ENCODE data around the gene COL9A3.

Gene COL9A3

DNA sequence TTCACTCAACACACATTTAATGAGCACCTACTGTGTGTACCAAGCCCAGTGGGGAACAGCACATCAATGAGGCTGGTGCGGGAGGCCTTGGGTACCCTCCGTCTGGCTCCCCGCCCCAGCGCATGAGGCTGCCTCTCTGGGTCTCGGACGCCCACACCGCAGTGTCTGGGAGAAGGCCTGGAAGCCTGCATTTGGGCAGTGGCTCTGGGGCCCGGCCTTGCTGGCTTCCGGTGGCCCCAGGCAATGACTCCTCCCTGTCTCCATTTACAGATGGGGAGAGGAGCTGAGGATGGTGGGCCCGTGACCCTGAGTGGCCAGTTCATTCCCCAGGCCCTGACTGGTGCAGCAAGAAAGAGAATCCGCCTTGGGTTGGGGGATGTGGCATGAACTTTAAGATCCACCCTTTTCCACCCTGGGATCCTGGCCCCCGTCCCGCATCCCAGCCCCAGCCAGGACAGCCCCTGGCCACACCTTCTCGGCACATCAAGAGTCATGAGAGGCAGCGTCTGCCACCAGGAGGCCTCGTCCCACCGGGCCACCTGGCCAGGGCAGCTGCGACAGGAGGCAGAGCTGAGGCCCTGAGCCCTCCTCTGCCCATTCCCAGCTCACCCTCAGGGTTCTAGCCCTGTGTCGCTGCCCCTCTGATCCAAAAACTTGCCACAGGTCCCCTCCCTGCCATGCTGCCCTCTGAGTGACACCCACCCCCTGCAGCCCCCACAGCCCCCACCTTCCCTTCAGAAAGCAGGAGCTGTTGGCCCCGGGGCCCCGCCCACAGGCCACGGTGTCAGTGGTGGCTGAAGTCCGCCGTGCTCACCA, 38.0 kb upstream of the COL9A3 start:
- no peak for DNase-seq

DNA sequence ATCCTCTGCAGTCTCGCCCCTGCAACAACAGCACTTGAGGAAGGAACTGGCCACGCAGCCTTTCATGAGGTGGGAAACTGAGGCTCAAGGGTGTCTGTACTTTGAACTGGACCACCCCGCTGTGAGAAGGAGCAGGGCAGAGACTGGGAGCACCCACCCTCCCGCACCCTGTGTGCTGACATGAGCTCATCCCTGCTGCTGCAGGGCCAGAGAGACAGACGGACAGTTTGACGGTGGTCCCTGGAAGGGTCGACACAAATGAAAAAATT, 37.5 kb upstream of the COL9A3 start:
- no peak for DNase-seq

DNA sequence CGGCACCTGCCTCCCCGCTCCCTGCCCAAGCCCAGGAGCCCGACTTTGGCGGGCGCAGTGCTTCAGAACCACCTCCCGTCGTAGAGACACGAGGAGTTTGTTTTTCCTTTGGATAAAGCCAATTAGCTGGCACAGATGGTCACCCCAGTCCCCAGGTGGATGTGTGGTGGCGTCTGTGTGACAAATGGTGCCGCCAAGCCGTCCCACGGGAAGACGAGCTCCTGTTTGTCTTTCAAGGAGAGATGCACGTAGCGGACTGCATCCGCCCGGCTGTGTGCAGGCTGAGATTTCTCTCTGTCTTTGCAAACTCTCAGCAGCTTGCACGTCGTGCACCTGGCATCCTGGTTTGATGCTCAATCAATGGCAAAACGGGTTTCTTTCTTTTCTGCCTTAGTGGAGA, 36.6 kb upstream of the COL9A3 start:
- DNase-seq, result no peak

DNA sequence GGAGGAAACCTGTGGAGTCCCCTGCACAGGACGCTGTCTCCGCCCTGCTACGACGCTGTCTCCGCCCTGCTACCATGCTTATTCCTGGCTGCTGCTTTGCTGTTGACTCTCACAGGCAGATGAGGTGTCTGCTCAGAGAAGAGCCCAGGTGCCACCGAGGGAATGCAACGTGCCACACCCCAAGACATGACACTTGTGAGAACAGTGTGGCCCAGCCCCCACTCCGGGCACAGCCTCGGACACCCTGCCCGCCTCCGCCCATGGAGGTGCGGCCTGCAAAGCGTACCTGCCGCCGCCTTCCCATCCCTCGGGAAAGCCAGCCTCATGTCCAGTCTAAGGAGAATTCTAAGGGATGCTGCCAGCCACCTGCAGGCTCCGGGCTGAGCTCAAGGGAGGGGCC, 36.2 kb upstream of the COL9A3 start:
- DNase-seq, result no peak

DNA sequence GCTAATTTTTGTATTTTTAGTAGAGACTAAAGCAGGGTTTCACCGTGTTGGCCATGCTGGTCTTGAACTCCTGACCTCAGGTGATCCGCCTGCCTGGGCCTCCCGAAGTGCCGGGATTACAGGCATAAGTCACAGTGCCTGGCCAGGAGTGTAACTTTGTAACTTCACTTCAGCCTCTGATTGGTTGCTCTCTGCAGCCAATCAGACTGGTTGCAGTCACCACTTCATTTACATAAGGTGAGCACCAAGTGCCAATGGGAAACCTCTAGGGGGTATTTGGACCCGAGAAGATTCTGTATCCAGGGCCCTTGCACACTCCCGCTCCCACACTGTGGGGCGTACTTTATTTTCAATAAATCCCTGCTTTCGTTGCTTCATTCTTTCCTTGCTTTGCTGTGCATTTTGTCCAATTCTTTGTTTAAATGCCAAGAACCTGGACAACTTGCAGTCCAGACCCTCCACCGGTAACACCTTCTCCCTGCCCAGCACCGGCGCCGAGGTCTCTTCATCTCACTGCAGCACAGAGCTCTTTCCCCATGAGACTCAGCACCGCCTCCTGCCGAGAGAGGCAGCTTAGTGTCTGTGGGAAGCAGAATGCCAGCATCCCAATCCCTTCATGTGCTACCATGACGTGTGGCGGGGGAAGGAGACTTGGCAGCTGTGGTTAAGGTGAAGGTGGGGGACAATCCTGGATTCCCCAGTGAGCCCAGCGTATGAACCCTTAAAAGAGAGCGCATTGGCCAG, 34.5 kb upstream of the COL9A3 start:
- DNase-seq, result no peak

DNA sequence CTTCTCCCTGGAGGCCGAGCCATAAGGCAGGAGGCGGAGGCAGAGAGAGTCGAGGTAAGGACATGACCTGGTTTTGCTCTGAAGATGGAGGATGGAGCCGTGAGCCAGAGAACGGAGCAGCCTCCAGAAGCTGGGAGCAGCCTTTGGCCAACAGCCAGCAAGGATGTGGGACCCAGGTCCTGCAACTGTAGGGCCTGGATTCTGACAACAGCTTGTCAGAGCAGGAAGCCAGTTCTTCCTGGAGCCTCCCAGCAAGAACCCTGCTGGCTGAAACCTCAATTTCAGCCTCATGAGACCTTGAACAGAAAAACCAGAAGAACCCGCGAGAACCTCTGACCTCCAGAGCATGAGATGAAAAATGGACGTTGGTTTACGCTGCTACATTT, 34.0 kb upstream of the COL9A3 start:
- no peak for DNase-seq

DNA sequence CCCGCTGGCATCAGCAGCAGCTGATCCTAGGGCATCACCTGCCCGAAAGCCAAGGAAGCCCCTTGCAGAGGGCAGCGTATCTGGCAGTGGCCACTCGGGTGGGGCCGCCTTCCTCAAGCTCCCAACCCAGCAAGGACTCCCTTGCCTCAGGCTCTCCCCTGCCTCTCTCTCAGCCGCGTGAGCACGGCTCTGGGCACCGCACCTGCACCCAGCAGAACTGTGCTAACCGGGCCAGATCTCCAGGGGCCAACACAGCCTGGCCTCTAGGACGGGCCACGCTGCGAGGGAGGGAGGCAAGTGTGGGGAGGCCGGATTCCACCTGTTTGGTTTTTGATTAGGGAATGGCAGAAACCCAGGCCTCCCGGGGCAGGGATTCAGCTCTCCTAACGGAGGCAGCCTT, 32.4 kb upstream of the COL9A3 start:
- no peak for DNase-seq

DNA sequence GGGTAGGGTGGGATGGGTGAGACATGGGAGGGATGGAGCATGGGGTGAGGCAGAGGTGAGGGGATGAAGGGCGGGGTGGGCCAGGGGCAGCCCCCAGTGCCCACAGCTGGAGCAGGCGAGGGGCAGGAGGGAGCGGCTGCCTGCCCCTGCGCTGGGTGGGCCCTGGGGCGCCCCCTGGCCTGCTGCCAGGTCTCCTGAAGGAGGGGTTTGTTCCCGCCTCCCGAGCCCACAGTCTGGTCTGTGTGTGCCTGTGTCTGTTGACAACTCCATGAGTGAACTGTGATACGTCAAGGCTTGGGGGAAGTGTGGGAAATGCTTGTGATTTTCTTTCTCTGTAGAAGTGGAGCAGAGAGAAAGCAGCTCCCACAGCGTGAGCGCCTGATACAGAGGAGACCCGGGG, 31.5 kb upstream of the COL9A3 start:
- no peak for DNase-seq

DNA sequence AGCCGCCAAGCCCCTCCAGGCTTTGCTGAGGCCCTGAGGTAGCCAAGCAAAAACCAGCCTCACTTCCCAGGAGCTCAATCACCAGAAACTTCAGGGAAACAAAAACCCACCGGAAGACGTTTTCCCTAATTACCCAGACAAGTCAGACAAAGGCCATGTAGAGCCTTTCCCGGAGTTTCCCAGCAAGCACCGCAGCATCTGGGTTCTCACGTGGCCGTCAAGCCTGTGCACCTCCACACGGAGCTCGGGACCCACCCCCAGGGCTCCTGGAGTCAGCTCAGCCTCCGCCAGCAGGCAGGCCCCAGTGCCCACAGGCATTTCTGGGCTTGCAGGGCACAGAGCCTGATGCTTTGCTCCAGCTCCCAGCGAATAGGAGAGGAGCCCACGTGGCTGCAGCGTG, 30.7 kb upstream of the COL9A3 start:
- DNase-seq, result no peak

DNA sequence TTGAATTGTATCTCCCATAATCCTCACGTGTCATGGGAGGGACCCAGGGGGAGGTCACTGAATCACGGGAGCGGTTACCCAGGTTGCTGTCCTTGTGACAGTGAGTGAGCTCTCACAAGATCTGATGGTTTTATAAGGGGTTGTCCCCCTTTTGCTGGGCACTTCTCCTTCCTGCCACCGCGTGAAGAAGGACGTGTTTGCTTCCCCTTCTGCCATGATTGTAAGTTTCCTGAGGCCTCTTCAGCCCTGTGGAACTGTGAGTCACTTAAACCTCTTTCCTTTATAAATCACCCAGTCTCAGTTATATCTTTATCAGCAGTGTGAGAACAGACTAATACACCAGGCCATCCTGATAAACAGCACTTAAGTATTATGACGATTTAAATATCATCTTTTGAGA, 29.5 kb upstream of the COL9A3 start:
- no peak for DNase-seq

DNA sequence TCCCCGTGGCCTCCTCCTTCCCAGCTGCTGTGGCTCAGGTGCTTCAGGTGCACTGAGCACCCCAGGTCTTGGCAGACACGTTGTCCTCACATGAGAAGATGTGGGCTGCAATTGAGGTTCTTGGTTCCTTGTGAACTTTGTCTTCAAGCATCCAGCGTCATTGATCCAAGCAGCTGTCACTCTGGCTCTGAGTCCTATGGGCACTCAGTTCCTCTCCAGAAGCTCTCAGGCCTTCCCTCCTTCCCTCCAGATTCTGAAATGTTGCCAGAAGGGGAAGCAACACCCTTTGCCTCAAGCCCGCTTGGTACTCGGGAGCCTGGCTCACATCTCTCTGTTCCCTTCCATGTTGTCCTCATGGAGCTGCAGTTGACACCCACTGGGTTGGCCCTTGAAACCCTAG, 29.0 kb upstream of the COL9A3 start:
- no peak for DNase-seq

DNA sequence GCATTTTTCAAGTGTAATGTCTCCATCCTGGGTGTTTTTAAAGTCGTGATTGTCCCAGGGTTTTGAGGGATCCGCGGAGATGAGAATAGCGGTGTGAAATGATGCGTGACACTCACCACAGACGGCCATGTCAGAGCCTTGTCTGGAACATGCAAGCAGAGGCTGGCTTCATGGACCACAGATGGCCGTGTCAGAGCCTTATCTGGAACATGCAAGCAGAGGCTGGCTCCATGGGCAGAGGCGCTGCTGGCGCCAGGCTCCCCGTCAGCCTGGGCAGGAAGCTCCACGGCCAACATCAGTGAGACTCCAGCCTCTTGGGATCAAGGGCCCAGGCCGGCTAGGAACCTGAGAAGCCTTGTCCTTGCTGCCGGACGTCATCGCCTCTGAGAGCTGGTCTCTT, 28.2 kb upstream of the COL9A3 start:
- no peak for DNase-seq

DNA sequence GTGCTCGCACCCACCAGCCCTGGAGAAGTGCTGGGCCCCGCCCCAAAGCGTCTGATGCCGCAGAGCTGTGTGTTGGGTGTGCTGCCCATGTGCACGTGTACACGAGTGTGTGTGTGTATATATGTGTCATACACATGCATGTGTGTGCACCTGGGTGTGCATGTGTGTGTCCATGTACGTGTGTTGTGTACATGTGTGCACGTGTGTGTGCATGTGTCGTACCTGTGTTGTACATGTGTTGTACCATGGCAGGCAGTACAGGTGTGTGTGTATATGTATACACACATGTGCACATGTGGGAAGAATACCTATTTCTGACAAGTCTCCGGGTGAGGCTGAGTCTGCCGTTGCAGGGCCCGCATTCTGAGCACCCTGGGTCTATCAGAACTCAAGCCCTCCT, 26.8 kb upstream of the COL9A3 start:
- no peak for DNase-seq

DNA sequence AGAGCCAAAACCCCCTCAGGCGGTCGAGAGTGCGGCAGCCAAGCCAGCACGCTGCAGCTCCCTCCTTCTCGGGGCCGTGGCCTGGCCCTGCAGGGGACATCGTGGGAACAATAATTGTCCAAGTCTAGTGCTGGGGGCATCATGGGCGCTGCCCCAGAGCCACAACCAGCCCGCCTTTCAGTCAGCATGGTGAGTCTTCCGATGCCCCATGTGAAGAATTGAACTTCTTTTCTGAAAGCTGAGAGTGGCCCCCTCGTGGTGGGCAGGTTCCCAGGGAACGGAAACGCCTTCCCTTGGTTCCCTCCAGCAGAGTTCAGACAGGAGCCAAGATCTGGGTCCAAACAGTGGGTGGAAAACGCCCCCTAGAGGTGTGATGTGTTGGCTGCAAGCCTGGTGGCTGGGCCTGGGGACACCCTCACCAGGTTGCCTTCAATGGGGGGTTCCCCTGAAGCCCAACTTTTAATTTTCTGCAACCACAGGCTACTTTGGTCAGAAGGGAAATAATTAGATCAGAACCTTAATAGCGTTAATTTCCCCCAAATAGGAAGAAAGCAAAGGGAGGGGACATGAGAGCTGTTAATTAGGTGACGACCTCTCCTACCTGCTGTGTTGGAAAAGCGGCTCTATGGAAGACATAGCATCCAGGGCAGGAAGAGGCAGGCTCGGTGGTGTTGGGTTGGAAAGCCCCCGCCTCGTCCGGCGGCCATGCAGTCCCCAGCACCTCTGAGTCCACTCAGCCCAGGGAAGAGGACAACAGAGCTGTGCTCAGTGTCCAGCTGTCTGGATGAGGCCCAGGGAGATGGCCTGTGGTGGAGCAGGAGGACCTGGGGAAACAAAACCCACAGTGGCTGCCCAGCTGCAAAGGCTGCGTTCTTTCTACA, 25.3 kb upstream of the COL9A3 start:
- peak; percentile 62 for DNase-seq

DNA sequence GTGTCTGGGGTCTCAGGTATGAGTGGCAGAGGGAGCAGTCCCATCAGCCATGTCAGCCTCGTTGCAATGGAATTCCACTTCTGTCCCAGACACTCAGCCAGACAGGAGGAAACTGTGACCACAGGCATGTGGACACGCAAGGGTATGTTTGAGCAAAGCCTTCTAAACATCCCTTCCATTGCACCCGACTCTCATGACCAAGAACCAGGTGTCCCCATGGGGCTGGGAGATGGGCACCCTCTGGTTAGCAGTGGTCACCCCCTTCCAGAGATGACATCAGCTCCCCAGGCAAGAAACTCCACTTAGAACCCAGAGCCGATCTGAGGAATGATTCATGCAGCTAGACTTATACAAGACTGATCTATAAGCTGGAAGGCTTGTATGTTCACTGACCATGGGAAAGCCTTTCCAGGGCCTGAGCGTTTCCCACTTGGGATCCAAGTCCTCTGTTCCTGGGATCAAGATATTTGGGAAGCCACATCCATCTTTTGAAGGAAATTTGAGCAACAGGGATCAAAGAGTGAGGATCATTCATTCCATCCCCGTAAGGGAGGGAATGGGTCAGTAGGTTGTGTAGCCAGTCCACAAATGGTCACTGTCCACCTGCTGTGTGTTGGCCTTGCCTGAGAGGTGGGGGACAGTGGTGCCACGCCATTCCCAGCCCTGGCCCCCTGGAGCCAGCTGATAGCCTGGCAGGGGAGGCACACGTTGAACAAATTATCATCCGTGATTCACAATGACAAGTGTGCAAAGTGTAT, 24.5 kb upstream of the COL9A3 start:
- DNase-seq, result no peak

DNA sequence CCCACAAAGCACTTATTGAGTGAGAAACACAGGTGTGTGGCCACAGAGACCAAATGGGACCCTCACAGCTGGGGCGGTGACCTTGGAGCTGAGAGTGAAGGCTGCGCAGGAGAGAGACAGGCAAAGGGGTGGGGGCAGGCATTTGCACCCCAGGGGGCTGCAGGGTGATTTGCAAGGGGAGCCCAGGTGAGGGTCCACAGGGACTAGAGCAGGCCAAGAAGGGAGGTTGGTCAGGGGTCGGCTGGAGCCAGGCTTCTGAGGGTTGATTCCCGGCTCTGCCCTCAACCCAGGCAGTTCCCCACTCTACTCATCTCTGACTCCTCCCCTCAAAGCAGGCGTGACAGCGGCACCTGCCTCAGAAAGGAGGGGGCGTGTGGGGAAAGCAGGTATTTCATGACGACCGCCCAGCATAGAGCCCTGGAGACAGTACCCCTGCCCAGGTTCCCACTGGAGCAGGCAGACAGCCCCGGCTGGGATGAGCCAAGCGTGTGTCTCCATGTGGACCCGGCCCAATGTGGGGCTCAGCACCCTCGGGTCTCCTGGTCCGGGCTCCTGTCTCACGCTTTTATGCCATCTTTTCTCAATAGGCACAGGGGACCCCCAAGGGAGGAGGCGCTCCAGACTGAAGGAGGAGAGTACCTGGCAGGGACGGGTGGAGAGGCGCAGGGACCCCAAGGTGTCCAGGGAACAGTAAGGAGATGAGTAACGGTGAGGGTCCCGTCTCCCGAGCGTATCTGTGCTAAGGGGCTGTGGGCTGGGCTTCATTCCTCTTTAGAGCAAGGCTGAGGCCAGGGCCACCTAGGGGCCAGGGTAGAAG, 23.7 kb upstream of the COL9A3 start:
- DNase-seq, result no peak

DNA sequence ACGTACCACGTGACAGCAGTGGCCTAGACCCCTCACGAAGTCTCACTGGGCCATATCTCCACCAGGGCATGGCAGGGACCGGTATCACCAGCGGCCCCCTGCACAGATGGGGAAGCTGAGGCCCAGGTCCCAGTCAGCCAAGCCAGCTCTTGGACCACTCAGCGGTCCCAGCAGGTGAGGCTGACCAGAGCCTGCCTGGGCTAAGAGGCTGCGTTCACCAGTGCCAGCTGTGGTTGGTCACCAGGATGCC, 23.2 kb upstream of the COL9A3 start:
- no peak for DNase-seq

DNA sequence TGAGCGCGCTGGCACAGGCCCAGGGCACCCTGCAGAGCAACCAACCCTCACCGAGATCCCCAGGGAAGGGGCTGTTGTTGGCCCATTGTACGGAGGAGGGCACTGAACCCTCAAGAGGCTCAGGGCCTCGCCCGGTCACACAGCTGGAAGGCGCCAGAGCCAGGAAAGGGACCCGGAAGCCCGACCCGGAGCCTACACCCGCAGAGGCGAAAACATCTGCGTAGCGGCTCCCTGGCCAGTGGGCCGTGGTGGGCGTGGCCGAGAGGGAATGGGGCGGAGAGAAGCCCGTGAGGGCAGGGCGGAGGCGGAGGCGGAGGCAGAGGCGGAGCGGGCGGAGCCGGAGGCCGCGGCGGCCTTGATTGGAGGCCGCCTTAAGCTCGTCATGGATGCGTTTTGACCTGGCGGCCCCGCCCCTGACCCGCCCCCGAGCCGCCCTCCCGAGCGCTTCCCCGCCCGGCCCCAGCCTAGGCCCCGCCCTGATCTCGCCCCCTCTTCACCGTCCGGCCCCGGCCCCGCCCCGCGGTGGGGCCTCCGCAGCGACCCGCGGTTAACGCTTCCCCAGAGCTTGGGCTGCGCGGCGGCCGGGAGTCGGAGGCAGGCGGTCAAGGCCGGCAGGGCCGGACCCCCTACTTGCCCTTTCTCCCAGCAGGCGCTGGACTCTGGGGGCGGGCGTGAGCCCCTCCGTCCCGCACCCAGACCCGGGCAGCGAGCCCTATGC, 22.7 kb upstream of the COL9A3 start:
- peak; percentile 92 for DNase-seq

DNA sequence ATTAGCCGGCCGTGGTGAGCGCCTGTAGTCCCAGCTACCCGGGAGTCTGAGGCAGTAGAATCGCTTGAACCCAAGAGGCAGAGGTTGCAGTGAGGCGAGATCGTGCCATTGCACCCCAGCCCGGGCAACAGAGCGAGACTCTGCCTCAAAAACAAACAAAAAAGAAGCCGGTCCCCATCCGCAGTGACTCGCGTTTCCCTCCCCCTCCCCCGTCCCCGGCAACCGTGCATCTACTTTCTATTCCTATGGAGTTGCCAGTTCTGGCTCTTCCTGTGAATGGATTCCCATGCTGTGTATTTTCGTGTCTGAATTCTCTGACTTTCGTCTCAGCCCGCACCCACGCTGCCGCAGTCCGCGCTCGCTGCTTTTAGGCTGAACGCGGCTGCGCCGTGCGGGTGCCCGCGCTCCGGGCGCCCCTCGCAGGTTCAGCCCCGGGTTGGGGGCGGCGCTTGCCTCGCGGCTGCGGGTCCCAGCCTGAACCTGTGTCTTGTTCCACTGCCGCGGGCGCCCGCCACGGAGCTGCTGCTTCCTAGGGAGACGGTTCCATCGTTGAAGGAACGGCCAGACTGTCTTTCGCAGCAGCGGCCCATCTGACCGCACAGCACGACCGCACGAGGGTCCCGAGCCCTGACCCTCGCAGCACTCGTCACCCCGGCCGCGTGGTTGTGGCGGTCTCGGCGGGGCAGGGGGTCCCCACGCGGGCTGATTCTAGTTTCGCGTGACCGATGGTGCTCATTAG, 21.7 kb upstream of the COL9A3 start:
- peak; percentile 58 for DNase-seq

DNA sequence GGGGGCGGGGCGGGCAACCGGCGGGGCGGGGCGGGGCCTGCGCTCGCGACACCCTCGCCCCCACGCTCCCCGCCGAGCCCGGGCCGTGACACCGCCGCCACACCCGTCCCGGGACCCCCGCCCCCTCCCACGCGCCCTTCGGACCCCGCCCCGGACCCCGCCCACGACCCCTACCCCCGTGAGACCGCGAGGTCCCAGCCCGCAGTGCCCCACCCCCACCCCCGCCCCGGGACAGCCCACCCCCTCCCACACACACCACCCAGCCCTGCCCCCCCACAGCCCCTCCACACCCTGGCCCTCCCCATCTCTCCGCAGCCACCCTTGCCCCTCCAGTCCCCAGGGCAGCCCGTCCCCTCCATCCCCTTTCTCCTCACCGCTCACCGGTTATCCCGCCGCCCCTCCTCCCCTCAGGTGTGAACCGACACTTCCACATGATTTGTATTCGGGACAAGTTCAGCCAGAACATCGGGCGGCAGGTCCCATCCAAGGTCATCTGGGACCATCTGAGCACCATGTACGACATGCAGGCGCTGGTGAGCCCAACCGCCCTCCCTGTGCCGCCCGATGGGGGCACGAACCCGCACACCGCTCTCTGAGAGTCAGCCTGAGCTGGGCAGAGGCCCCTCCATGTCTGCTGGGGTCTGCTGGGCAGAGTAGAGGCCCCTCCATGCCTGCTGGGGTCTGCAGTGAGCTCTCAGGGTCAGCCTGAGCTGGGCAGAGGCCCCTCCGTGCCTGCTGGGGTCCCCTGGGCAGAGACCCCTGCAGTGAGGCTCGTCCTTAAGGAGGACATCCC, 20.0 kb upstream of the COL9A3 start:
- no peak for DNase-seq

Measured in activated CD4-positive, alpha-beta T cell treated with anti-CD3 and anti-CD28 coated beads, Interleukin-2, amount 50 U/mL, for 1 hour (primary cell).